22Rv1 (cell line): Measurements from ENCODE around the gene HORMAD2.

ENCODE experiments used
- H3K27ac ChIP-seq: fragments of 450-650 bp; 2 replicates; pipeline ENCODE4 v1.5.1; 2017
- CTCF ChIP-seq: fragments of 450-650 bp; IDR thresholded peaks from 2 replicates; pipeline ENCODE4 v1.5.1; 2017; ENCODE audit warnings: mild to moderate bottlenecking
- ZFX ChIP-seq: fragments of 450-650 bp; IDR thresholded peaks from 2 replicates; pipeline ENCODE4 v1.6.1; 2017; ENCODE audit warnings: antibody characterized with exemption, borderline replicate concordance

HORMAD2 gene

DNA sequence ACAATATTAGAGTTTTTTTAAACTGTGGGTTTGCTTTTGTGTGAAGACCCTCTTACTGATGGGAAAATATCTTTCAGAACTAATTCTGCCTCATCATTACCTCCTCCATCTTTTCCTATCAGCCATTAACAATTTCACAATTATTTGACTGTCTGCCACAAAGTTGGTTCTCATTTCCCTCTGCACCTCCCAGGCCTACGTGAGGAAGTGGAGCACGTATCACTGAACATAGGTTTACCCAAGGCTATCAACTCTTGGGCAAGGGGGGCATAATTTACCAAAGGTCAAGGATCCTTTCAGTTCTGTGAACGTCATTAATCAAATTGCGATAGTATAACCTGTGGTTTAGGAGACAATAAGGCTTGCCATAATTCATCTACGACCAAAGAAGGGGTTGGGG is 106.2 kb downstream of the HORMAD2 start:
- TF ChIP-seq CTCF (no peak), ZFX (no peak)
- H3K27ac ChIP-seq = no peak overlapping the region

DNA sequence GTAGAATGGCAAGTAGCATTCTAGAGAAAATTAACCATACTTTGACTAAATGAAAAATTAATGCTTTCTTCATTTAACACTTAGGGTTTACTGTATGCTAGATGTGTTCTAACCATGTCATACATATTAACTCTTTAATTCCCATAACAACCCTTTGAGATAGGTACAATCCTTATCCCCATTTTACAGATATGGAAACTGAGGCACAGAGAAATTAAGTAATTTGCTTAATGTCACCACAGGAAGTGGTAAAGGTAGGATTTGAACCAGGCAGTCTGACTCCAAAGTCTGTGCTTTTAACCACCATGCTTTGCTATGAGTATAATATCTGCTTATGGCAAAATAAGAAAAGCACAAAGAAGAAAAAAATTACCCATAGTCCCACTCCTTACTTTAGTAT is 106.8 kb downstream of the HORMAD2 start:
- TF ChIP-seq ZFX (no peak), CTCF (no peak)
- no peak overlapping the region for H3K27ac ChIP-seq

- TF ChIP-seq CTCF (no peak), ZFX (no peak)
- H3K27ac ChIP-seq = no peak overlapping the region
Measured at GRCh38 chr22:30187529-30188407, 107.5 kb downstream of the HORMAD2 start.

GRCh38 chr22:30188911-30189310 is 108.6 kb downstream of the HORMAD2 start:
- H3K27ac ChIP-seq = no peak overlapping the region
- TF ChIP-seq CTCF = no peak
- TF ChIP-seq ZFX = no peak

DNA sequence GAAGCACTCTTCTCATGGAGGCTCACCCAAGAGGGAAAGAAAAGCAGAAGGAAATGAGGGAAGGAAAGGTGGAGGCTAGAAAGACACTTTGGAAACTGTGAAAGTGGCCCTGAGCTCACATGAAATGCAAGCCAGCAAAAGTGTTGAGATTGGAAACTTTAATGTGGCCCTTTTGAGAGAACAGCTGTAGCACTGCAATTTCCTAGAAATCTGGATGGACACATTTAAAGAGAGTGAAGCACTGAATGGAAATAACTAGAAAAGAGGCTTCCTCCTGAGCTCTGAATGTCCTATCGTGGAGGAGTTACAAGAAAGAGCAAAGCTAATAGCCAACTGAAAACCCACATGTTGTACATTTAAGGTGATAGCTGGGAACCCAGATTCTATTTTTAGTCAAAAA is 110.3 kb downstream of the HORMAD2 start:
- H3K27ac ChIP-seq = no peak overlapping the region
- no peak for TF ChIP-seq CTCF
- TF ChIP-seq ZFX = no peak

DNA sequence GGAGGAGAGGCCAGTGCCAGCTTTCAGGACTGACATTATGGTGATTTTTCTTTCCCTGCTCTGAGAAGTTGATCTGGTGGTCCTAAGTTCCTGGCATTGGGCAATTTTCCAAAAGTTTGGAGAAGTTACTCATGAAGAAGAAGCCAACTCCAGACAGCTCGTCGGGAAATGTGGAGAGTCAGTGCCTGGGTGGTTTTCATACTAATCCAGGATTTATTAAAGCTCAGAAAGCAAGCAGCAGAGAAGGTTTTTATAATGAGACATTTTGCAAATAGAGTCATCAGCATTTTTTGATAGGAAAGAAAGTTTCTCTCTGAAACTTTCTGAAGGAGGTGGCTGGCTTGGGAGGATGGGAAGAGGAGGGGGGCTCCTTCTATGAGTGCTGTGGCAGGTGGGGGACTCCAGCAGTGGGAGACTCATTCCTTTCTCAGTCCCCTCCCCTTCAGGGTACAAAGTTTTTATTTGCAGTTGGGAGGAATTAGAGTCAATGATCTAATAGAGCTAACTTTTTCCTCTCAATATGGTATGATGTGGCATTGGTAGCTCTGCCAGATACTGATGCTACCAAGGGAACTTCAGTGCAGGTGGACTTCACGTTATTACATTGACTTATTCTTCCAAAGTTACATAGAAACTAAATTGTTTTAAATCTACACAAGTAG is 110.9 kb downstream of the HORMAD2 start:
- TF ChIP-seq CTCF (no peak), ZFX (no peak)
- no peak overlapping the region for H3K27ac ChIP-seq

GRCh38 chr22:30192427-30192826 is 112.2 kb downstream of the HORMAD2 start:
- TF ChIP-seq CTCF (no peak), ZFX (no peak)
- no peak overlapping the region for H3K27ac ChIP-seq
